Measurements from ENCODE around the gene RPS2.
"Not testable (repeated sequence)": the region's sequence is repeated elsewhere in the genome, so short reads cannot be mapped to it uniquely, and the experiment has no call there.

RPS2 gene

DNA sequence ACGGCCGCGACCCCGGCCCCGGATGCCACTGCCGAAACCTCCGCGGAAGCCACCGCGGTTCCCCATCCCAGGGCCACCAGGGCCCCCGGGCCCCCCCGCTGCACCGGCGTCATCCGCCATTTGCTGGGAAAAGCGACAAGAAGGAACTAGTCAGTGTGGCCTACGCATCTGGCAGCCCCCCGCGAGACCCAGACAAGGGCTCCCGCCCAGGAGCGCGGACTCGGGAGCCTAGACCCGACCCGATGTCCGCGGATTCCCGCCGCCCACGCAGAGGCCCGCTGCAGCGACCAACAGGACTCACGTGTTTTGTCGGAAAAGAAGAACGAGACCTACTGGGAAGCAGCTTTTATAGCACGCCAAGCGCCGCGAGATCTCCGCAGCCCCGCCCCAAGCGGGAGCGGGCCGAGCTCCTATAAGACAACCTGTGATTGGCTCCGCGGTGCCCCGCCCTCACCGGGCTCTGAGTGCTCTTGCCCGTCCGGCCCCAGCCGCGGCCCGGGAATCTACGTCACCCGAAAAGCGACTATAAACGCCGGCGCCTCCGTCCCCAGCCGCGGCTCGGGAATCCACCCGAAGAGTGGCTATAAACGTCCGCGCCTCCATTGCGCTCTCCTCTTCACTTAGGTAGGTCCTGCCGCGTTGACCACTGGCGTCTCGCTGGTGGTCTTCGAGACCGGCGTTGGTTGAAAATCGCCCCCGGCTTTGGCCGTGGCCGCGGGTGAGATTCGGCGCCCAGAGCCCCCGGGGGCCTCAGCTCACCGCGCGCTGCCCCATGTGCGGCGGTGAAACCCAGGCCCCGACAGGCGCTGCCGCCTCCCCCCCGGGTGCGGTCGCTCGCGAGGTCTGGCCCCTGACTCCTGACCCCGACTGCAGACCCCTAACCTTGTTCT, at the start of gene RPS2:
Gene RPS2 (minus strand): TSS at position 321 of the 890 bp plus-strand sequence. CDS start 201 bp downstream, at position 120.
- DNase-seq = peak; percentile 48 to 100 (median 97)

- no peak for DNase-seq
Observed at GRCh38 chr16:2013527-2013926, 48.9 kb upstream of the RPS2 start.

- DNase-seq = not testable (repeated sequence)
Observed at GRCh38 chr16:2011726-2012125, 47.1 kb upstream of the RPS2 start.

GRCh38 chr16:2009791-2010510, 45.3 kb upstream of the RPS2 start, which contains the start of gene ZNF598:
Gene ZNF598 (minus strand): TSS chr16:2009821.
- peak in 54 of 56 donors; percentile 19 to 86 (median 68) for DNase-seq

DNA sequence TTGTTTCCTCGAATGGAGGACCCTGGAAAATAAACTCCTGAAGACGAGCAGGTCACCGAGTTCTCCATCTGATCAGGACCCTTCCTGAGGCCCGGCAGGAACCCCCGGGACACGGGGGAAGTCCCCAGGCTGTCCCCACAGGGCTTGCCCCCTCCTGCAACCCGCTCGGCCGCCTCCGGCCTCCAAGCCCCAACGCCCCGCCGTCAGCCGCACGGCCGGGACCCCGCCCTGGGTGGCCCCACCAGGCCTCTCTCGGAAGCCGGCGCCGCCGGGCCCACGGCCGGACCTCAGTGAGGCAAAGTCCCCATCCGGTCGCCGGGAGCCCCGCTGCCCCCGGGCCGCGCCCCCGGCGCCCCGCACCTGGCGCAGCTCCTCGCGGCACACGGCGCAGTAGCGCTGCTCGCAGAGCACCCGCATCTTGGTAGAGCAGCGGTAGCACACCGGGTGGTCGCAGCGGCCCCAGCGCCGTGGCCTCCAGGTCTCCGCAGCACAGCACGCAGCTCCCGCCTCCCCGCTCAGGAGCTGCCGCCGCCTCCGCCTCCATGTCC, 44.6 kb upstream of the RPS2 start:
- DNase-seq = peak in 1 of 56 donors; percentile 28

GRCh38 chr16:2008631-2009163, 44.1 kb upstream of the RPS2 start:
- DNase-seq = no peak

DNA sequence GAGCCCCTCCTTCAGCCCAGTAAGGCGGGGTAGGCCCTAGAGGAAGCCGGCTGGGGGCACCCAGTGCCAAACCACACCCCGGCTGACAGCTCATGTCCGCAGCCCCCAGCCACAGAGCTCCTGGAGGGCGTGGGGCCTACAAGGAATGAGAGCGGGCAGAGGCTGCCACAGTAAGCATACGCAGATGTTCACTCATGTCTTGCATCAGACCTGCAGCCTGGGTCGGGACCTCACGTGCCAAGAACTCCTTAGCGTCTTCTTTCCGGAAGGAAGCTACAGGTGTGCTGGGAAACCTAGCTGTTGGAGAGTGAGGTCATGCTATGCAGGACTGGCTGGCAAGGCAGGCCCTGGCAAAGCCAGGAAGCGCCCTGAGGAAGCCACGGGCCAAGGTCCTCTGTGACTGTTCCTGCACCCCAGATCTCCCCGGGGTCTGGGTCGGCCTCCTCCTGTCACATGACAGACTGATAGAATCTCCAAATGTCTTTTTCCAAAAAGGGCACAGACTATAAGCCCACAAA, 43.4 kb upstream of the RPS2 start:
- DNase-seq = no peak

DNA sequence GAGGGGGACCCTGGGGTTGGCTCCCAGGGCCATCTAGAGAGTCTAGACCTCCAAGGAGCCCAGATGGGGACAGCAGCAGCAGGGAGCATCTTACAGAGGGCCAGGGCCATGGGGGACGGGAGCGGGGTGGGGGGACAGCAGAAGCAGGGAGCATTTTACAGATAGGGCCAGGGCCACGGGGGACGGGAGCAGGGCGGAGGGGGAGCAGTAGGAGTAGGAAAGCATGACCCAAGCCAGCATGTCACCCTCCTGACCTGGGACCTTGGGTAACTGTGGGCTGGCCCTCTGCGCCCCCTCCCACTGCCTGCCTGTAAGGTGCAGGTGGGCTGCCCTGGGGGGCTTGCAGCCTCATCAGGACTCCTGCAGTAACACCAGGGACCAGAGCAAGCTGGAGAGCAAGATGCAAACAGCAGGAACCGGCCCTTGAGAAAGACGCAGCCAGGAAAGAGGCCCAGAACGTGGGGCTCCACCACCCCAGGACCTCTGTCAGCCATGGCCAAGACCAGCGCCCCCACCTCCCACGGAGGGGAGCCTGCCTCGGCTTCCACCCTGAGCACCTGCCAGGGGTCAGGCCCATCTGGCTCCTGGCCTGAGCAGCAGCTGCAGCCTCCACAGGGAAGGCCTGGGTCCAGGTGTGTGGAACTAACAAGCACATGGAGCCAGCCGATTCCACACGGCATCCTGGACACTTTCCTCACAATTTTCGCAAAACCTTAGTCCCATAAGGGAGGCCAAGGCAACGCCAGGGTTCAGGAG, 42.6 kb upstream of the RPS2 start:
- no peak for DNase-seq

DNA sequence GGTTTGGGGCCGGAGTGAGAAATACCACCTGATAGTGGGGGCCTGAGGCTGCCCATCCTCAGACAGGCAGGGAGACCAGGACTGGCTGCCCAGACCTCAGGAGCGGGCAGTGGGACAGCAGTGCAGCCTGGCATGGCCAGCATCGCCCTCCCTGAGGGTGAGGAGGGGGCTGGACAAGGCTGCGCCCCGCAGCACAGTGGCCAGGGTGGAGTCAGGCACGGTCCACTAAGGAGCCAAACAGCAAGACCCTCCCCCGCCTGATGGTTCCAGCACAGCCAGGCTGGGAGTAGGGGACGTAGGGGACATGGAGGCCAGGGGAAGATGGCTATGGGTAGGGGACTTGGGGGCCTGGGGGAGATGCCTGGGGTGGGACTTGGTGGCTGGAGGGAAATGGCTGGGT, 41.7 kb upstream of the RPS2 start:
- no peak for DNase-seq

DNA sequence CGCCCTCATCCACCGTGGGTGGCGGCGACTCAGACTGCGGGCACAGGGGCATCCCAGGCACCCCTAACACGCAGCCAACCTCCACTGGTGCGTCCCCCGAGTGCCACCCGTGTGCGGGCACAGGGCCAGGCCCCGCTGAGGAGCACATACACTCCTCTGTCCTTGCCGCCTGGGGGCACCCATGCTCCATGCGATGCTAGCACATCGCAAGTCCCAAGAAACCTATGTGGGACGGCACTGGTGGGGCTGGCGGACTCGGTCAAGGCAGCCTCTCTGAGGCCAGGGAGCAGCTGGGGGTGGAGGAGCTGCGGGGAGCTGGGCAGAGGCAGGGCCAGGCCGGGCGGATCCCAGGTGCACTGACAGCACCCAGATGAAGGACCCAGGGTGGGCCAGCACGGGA, 41.0 kb upstream of the RPS2 start:
- peak in 1 of 56 donors; percentile 38 for DNase-seq

DNA sequence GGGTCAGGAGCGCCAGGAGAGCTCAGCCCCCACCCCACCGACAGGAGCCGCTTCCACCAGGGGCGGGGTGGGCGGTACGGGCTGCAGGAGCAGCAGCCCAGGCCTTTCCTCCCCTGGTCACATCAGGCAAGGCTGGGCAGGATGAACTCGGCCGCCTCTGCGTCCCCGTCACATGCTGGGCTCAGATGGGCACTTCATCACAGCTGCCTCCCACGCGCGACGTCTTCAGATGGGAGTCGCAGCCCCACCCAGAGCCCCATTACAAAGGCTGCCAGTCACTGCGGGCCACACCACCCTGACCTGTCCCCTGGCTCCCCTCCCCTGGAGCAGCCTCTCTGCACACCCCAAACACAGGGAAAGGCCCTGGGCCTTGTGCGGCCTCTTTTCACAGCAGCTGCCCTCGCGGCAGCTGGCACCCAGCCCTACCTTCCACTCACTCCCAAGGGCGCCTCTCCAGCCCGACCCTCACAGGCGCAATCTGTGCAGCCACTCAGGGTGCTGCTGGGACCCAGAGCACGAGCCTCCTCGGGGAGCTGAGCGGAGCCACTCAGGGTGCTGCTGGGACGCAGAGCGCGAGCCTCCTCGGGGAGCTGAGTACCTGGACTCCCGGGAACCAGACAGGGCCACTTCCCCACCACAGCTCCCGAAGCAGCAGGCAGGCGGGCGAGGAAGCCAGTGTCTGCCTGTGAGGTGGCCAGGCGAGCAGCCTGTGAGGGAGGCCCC, 40.3 kb upstream of the RPS2 start:
- DNase-seq = no peak

- DNase-seq = peak in 44 of 56 donors; percentile 12 to 83 (median 38)
Observed at GRCh38 chr16:2003827-2004641, 39.4 kb upstream of the RPS2 start.

GRCh38 chr16:2003231-2003826, 38.7 kb upstream of the RPS2 start:
- no peak for DNase-seq

- no peak for DNase-seq
Observed at GRCh38 chr16:2002406-2003230, 38.0 kb upstream of the RPS2 start.

DNA sequence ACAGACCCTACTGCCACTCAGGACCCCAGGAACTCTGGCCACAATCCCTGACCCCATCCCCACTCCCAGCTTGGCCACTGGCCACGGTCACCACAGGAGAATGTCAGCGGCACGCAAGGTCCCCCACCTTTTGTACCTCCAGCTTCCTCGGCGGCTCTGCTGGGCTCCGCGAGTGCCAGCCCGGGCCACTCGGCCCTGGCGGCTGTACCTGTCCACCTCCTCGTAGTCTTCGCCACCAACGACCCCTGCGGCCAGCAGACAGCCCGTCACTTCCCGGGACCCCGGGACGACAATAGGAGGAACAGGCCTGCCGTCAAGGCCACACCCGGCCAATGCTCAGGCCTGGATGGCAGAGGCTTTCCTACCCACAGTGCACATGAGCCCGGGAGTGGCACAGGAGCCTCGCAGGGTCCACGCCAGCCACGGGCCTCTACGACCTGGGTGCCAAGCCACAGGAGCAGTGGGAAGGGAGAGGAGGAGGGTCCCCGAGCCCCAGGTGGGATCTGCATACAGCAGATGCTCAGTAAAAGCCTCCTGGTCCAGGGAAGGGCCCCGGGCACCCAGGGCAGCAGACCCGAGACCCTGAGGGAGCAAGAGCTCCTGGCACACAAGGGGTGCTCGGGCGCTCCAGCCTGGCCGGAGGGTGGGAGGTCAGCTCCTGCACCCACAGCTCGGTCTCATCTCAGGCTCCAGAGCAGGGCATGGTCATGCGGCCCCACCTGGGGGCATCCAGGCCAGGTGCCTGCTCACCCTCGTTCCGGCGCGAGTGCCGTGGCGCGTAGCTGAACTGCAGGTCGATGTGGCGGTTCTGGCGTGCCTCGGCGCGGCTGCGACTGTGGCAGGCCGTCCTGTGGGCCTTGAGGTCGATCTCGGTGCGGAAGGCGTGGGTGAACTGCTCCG, 37.1 kb upstream of the RPS2 start:
- no peak for DNase-seq

DNA sequence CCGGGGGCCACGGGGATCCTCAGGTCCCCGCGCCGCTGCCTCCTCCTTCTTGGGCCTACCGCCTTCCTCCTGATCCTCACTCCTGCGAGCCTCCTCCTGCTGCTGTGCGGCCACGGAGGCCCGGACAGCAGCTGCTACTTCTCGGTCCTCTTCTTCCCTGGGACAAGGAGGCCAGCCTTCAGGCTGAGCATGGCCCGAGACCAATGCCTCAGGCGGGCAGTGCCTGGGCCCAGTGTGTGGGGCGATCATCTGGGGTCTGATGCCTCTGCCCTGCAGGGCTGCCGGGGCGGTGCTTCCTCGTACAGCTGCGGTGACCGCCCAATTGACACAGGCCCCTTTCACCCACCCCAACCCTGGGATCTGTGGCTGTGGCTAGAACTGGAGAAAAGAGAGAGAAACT, 36.4 kb upstream of the RPS2 start:
- no peak for DNase-seq

All from nucleus accumbens (tissue), 56 donors.